ENCODE data around the gene MPPED1. TPM values are rescaled to one million over a fixed set of nuclear protein-coding genes. Genes with fewer than 3 reads are reported as not detected.

Gene MPPED1
- total and polyA plus RNA-seq, 2 donors (not counting 1 experiment from before 2014, with no cell fraction given), result 0.13 TPM; not detected in 1

- H3K4me2 ChIP-seq (replicated peaks; ENCODE audit: low read depth, low read length, poor library complexity, severe bottlenecking), result no peak overlapping the region
- 93% methylated on average over 24 of the region's 25 CpGs for WGBS (ENCODE audit: insufficient coverage)
- CTCF ChIA-PET, result no interaction called here
Measured at GRCh38 chr22:43399338-43399979, 12.4 kb upstream of the MPPED1 start.

GRCh38 chr22:43399980-43400358, 11.8 kb upstream of the MPPED1 start:
- no peak for ATAC-seq (ENCODE audit: low read depth)

More at GRCh38 chr22:43399338-43399979, 12.4 kb upstream of the MPPED1 start:
- Mint-ChIP-seq H3K4me1 (no peaks in the 10 kb centered on the region), H3K27me3 (peaks cover 23% of the 10 kb centered on the region), H3K9me3 (ENCODE audit: insufficient read depth) (peaks cover 2% of the 10 kb centered on the region), H3K27ac (no peak overlapping the region), H3K4me3 (no peak overlapping the region)
- Histone ChIP-seq H3K36me3 (replicated peaks in 1 of 2; ENCODE audit: control extremely low read depth in 1 of 2, control insufficient read depth in 1 of 2, extremely low read depth in 1 of 2, insufficient read depth in 2 of 2, low read length in 1 of 2) (no peaks in the 10 kb centered on the region), H3K79me2 (ENCODE audit: control insufficient read depth, insufficient read depth, low read length) (no peaks in the 10 kb centered on the region), H3K9ac (ENCODE audit: low read length) (no peak overlapping the region), H3K4me1 (ENCODE audit: control insufficient read depth in 2 of 2, insufficient read depth in 2 of 2, low read length in 2 of 2) (no peaks in the 10 kb centered on the region), H3K27me3 (replicated peaks in 1 of 4; ENCODE audit: control extremely low read depth in 1 of 4, control insufficient read depth in 3 of 4, insufficient read depth in 4 of 4, low read length in 3 of 4) (no peaks in the 10 kb centered on the region), H2AFZ (ENCODE audit: insufficient read depth, low read depth, low read length, poor library complexity, severe bottlenecking) (no peak overlapping the region), H4K20me1 (ENCODE audit: control insufficient read depth, insufficient read depth, low read length, poor library complexity, severe bottlenecking) (no peaks in the 10 kb centered on the region), H3K9me3 (ENCODE audit: control extremely low read depth in 1 of 3, control insufficient read depth in 2 of 3, insufficient read depth in 1 of 3, low read length in 2 of 3) (peaks cover 0 to 16% (median 0%) of the 10 kb centered on the region in 3 donors), H3K4me3 (ENCODE audit: control extremely low read depth in 1 of 5, extremely low read depth in 1 of 5, insufficient read depth in 1 of 5, low read depth in 2 of 5, low read length in 4 of 5) (no peak overlapping the region), H3K27ac (ENCODE audit: low read length in 2 of 2) (no peak overlapping the region)
- POLR2A ChIA-PET, result no interaction called here
- DNase-seq, result no peak
- no peak for ATAC-seq (ENCODE audit: low read depth)
- intact Hi-C loops (cut with micrococcal nuclease), result no loop called here
- no peak for TF ChIP-seq CTCF (IDR thresholded peaks at IDR 0.05)
- TF ChIP-seq EZH2 (IDR thresholded peaks at IDR 0.05; ENCODE audit: borderline replicate concordance, insufficient read depth, low read depth, low read length, poor library complexity, severe bottlenecking), result no peak

More at GRCh38 chr22:43399980-43400358, 11.8 kb upstream of the MPPED1 start:
- Histone ChIP-seq H2AFZ (ENCODE audit: insufficient read depth, low read depth, low read length, poor library complexity, severe bottlenecking) (no peak overlapping the region), H3K9ac (ENCODE audit: low read length) (no peak overlapping the region), H3K27me3 (replicated peaks in 1 of 4; ENCODE audit: control extremely low read depth in 1 of 4, control insufficient read depth in 3 of 4, insufficient read depth in 4 of 4, low read length in 3 of 4) (peaks cover 0 to 2% (median 0%) of the 10 kb centered on the region in 4 experiments), H3K36me3 (replicated peaks in 1 of 2; ENCODE audit: control extremely low read depth in 1 of 2, control insufficient read depth in 1 of 2, extremely low read depth in 1 of 2, insufficient read depth in 2 of 2, low read length in 1 of 2) (no peaks in the 10 kb centered on the region), H3K4me2 (replicated peaks; ENCODE audit: low read depth, low read length, poor library complexity, severe bottlenecking) (no peak overlapping the region), H3K9me3 (ENCODE audit: control extremely low read depth in 1 of 3, control insufficient read depth in 2 of 3, insufficient read depth in 1 of 3, low read length in 2 of 3) (peaks cover 0 to 16% (median 0%) of the 10 kb centered on the region in 3 donors), H3K79me2 (ENCODE audit: control insufficient read depth, insufficient read depth, low read length) (no peaks in the 10 kb centered on the region), H3K4me3 (ENCODE audit: control extremely low read depth in 1 of 5, extremely low read depth in 1 of 5, insufficient read depth in 1 of 5, low read depth in 2 of 5, low read length in 4 of 5) (no peak overlapping the region), H3K4me1 (ENCODE audit: control insufficient read depth in 2 of 2, insufficient read depth in 2 of 2, low read length in 2 of 2) (no peaks in the 10 kb centered on the region), H4K20me1 (ENCODE audit: control insufficient read depth, insufficient read depth, low read length, poor library complexity, severe bottlenecking) (no peaks in the 10 kb centered on the region), H3K27ac (ENCODE audit: low read length in 2 of 2) (no peak overlapping the region)
- TF ChIP-seq CTCF (IDR thresholded peaks at IDR 0.05), result no peak
- no peak for TF ChIP-seq EZH2 (IDR thresholded peaks at IDR 0.05; ENCODE audit: borderline replicate concordance, insufficient read depth, low read depth, low read length, poor library complexity, severe bottlenecking)
- 97% methylated on average over 6 of the region's 6 CpGs for WGBS (ENCODE audit: insufficient coverage)
- DNase-seq, result no peak
- intact Hi-C loops (cut with micrococcal nuclease), result no loop called here
- H3K27me3 Mint-ChIP-seq, result peaks cover 25% of the 10 kb centered on the region
- no peak overlapping the region for H3K27ac Mint-ChIP-seq
- H3K4me1 Mint-ChIP-seq, result no peaks in the 10 kb centered on the region
- POLR2A ChIA-PET, result no interaction called here
- H3K4me3 Mint-ChIP-seq, result no peak overlapping the region
- CTCF ChIA-PET, result no interaction called here
- H3K9me3 Mint-ChIP-seq (ENCODE audit: insufficient read depth), result peaks cover 2% of the 10 kb centered on the region

Measured in B cell (primary cell).